NCI-H1092 (cell line): ENCODE measurements around the gene NANOS3.

Experiments
- DNase-seq: peaks from one replicate; lab custom pipeline; 2025; lab: John Stamatoyannopoulos, UW

The NANOS3 gene

GRCh38 chr19:13876834-13877233 is at the start of gene NANOS3:
NANOS3 (plus strand) TSS chr19:13877134; CDS start chr19:13877249, 115 bp downstream.
- DNase-seq: no peak

DNA sequence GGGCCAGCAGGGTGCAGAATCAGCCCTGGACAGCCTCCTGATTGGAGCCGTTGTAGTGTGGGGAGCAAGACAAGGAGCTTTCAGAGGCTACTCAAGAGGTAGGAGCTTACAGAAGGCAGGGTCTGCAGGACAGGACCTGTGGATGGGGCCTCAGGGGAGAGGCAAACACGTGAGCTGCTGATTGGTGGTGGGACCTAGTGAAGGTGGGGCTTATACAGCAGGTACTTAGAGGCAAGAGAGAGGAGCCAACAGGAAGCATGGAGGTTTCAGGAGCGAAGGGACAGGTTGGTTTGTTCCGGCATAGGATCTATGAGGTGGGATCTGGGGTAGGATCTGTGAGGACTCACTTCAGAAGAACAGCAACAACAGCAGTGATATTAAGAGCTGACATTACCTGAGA is 49.3 kb upstream of the NANOS3 start:
- DNase-seq: no peak

DNA sequence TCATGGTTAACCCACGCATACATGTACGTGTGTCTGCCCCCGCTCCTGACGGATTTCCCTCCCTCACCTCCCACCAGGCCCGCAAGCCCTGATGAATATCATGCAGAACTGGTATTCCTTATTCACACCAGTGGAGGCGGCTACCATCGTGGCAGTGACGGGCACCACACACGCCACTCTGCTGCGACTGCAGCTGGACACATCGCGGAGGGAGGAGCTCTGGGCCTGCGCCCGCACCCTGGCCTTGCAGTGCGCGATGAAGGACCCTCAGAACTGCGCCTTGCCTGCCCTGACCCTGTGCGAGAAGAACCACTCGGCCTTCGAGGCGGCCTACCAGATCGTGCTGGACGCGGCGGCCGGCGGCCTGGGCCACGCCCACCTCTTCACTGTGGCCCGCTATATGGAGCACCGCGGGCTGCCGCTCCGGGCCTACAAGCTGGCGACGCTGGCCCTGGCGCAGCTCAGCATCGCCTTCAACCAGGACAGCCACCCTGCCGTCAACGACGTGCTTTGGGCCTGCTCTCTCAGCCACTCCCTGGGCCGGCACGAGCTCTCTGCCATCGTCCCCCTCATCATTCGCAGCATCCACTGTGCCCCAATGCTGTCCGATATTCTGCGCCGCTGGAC is 46.7 kb upstream of the NANOS3 start:
- no peak for DNase-seq

DNA sequence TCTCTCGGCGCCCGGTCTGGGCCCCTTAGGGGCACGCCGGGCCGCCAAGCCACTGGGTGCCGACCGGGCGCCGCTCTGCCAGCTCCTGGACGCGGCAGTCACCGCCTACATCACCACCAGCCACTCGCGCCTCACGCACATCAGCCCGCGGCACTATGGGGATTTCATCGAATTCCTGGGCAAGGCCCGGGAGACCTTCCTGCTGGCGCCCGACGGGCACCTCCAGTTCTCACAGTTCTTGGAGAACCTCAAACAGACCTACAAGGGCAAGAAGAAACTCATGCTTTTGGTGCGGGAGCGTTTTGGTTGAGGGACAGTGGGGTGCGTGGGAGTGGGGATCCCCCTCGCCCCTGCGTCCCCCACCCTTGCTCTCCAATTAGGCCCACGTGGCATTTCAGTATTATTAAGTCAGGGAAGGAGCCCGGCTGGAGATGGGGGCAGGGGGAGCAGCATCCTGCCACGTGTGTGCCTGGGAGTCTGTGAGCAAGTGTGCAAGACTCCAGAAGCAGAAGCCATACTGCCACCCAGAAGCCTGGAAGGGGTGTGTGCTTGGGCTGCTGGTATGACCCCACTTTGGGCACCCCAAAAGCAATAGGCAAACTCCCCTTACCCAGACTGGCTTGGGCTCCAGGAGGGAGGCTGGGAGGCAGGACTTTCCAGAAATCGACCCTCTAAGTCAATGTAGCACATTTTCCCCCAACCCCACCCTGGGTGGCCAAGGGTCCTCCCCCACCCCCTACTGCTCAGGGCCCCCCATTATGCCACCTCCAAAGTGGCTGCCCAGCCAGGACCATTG is 46.0 kb upstream of the NANOS3 start:
- DNase-seq: no peak

DNA sequence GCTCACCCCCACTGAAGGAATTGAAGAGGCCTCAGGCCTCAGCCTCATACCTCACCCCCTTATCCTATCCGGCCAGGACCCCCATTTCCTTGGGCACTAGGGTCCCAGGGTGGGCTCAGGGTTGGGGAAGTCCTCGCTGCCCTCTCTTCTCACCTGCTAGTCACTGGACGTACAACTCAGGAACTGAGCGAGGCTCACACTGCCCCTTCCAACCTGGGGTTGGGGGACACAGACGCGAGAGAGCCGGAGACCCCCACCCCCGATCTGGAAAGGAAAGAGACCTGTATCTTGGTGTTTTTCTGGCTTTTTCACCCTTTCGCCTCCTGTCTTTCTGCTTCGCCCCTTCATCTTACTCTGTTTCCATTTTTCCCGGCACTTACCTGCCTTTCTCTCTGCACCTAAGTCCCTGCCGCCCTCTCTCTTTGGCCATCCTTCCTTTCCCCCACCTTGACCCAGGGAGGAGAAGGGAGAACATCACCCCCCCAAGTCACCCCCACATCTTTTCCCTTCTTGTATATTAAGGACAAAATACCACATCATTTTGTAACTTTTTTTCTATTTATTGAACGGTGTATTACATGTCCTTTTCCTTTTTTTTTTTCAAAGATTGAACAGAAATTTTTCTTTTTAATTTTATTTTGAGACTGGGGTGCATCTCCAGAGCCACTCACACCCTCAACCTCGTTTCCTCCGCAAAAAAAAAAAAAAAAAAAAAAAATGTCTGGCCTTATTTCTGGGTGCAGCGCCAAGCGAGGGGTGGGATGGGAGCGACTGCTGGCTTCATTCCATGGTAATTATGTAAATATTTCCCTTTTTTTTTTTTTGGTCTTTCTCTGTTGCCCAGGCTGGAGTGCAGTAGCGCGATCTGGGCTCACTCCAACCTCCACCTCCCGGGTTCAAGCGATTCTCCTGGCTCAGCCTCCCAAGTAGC is 45.1 kb upstream of the NANOS3 start:
- no peak for DNase-seq

GRCh38 chr19:13833330-13834243 is 43.3 kb upstream of the NANOS3 start:
- DNase-seq: peak; percentile 88

- DNase-seq: no peak
Observed at GRCh38 chr19:13834244-13835069, 42.5 kb upstream of the NANOS3 start.

- no peak for DNase-seq
Observed at GRCh38 chr19:13835791-13836723, 40.9 kb upstream of the NANOS3 start.

DNA sequence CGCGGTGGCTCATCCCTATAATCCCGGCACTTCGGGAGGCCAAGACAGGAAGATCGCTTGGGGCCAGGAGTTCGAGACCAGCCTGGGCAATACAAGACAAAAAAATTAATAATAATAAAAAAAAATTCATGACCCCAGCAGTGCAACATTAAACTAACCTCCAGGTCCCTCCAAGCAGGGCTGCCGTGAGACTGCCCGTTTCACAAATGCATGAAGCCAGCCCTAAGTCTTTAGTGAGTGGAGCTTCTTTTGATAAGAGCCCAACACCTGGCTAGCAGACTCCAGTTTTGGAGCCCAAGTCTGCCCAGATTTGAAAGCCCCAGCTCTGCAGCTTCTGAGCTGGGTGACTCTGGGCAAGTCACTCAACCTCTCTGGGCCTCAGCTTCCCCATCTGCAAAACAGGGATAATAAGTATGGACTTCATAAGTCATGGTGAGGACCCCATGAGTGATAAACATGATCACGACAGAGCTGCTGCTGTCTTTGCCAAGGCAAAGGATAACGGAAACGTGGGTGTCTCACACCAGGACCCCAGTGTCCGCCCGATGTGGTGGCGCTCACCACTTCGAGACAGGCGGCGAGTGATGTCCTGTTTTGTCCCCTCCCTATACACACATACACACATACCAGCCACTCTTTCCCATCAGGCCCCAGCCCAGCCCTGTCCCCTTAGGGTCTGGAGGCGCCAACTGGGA is 38.4 kb upstream of the NANOS3 start:
- no peak for DNase-seq

DNA sequence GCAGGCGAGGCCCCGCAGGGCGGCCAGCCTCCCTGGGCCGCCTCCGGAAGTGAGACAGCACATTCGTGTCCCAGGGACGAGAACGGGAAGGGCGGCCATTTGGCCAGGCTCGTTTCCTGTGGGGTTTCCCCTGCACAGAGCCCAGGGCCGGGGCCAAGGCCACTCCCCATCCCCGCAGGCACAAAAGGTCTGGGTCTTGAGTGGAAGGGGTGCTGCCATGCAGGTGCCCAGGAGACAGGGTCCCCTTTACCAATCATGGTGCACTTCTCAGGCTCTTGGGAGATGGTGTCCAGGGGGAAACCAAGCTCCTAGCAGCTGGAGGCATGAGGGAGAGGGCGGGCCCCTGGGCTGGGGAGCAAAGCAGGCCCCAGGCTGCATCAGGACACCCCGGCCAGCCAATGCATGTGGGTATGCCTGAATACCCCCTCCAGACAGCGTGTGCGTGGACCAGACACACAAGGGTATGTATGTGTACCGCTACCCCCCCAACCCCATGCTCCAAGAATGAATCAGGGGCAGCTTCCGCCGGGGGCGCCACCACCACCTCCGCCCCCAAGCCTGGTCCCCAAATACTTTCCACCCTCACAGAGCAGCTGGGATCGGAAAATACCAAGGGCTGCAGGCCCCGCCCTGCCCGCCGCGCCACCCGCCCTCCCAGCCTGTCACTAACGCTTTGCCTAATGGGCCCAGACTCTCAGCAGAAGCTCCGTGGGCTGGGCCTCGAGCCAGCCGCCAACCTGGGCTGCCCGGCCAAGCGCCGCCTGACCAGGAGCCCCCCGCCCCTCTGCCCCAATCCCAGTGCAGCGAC is 37.6 kb upstream of the NANOS3 start:
- DNase-seq: no peak

GRCh38 chr19:13839938-13840304 is 37.0 kb upstream of the NANOS3 start:
- DNase-seq: no peak

GRCh38 chr19:13840305-13841085 is 36.4 kb upstream of the NANOS3 start:
- no peak for DNase-seq

DNA sequence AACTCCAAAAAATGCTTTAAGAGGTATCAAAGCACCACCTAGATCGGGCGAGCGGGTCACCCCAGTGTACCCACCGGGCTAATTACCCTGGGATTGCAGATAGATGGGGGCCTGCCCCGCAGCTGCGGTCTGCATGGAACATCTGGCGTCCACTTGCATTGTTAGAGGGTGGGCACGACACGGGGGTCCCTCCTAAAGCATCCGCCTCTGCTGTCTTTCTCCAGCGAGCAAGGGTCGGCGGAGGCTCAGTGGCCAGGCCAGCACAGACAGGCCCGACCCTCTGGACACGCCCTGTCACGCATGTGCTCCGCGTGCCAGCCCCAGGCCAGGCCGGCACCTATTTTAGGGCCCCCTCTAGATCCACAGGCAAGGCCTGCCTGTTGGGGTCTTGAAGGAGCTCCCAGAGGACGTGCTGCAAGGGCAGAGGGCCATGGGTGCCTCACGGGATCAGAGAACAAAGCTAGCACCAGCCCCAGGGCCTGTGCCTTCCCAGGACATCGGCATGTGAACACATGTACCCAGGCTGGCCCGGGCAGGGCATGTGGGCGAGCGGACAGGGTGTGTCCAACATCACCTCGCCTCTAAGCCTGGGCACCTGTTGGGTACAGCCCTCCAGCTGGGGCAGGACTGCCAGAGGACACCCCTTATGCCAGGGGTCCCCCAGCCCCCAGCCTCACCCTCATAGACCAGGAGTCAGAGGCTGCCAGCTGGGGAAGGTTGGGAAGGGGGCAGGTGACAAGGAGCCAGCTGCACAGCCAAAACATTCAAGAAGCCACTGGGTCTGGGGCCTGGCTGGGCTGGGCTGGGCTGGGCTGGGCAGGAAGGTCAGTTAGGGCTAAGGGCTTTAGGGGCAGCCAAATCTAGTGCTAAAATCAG is 35.6 kb upstream of the NANOS3 start:
- DNase-seq: no peak

DNA sequence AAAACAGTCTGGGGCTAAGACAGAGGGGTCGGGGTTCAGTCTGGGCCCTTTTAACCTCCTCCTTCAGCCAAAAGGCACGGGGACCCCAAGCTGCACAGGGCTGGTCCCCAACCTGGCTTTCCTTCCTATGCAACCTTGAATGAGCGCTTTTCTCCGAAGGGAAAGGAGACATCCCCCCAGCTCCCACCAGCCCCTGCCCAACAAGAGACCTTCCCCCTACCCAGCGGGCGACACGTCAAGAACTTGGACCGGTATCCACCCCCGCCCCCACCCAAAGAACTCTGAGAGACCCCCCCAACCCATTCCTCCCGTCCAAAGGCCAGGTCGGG is 35.0 kb upstream of the NANOS3 start:
- DNase-seq: no peak

DNA sequence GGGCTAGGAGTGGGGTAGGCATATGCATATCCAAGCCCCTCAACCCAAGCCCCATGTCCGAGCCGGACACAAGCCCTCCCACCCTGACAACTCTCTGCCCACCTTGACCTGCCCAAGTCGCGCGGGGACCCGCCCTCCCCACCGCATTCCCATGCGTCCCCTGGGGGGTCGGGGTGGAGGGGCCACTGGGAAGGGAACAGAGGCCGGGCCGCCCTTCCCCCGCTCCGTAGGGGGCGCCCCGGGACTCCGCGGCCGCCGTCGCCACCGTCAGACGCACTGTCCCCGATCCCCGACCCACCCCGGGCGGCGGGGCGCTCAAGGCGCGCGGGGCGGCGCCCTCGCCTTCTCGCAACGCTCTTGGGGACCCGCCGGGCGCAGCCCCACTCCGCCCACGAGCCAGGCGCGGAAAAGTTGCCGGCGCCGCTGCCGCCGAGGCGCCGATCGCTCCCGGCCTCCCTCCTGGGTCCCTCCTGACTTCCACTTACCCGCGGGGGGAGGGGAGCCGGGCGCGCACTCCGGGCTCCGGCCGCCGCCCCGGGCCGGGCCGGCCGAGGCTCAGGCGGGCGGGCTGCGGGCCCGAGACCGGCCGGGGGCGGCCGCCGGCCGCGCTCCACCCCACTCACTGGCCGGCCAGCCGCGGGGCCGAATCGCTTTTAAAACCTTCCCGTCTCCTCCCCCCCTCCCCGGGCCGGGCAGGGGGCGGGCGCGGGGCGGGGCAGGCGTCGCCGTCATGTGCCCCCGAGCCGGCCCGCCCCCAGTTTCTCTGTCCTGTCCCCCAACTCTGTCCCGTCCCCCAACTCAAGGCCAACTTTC is 34.4 kb upstream of the NANOS3 start:
- DNase-seq: no peak
